HG02610 (cell line): ENCODE results near the gene ZNF618.

ENCODE experiments used
- ATAC-seq: cut with Tn5 transposase; IDR thresholded peaks from one replicate; pipeline ENCODE4 v1.9.1; 2021; ENCODE audit warnings: mild to moderate bottlenecking, moderate library complexity; ENCODE audit not compliant: unreplicated experiment

Gene ZNF618

DNA sequence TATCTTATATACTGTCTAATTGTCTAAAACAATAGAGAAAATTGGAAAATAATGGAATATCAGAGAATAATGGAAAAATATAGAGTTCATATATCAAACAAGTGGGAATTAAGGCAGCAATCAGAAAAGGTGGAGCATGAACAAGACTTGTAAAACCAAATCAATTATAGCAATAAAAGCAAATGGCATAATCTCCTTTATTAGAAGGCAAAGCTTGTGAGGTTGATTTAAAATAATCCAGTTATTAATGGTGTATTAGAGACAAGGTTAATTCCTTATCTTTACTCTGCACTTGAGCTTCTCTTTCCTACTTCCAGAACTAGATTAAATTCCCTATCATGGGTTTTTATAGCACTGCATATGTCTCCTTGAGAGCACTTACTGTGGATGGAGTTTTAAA is 137.9 kb downstream of the ZNF618 start:
- no peak for ATAC-seq

DNA sequence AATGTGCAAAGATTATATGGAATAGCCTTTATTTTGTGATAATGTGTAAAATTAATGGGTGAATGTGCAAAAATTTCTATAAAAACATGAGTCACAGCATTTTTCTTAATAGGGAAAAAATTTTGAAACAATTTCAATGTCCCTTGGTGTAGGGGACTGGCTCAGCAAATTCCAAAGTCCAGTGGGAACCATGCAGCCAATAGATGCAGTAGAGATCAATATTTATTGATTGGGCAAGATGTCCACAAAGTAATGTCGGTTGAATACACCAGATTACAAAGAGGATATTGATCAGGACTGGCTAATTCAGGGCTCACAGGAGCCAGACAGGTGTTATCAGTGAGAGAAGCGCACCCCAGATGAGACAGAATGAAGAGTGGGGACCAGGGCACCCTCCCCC is 139.5 kb downstream of the ZNF618 start:
- ATAC-seq = no peak

DNA sequence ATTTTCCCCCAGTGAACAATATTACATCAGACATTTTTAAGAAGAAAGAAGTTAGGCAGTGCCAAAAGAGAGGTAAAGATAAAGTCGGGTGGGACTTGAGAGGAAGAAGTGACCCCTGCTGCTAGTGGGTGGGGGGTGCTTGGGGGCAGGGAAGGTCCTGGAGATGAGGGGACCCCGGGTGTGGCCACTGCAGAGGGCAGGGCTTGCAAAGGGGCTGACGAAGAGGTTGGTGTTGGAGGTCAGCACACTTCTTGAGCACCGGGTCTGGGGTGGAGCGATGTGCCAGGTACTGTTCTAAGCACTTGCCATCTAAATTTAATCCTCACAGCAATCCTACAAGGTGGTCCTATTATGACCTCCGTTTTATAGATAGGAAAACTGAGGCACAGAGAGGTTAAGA is 140.0 kb downstream of the ZNF618 start:
- ATAC-seq = no peak

DNA sequence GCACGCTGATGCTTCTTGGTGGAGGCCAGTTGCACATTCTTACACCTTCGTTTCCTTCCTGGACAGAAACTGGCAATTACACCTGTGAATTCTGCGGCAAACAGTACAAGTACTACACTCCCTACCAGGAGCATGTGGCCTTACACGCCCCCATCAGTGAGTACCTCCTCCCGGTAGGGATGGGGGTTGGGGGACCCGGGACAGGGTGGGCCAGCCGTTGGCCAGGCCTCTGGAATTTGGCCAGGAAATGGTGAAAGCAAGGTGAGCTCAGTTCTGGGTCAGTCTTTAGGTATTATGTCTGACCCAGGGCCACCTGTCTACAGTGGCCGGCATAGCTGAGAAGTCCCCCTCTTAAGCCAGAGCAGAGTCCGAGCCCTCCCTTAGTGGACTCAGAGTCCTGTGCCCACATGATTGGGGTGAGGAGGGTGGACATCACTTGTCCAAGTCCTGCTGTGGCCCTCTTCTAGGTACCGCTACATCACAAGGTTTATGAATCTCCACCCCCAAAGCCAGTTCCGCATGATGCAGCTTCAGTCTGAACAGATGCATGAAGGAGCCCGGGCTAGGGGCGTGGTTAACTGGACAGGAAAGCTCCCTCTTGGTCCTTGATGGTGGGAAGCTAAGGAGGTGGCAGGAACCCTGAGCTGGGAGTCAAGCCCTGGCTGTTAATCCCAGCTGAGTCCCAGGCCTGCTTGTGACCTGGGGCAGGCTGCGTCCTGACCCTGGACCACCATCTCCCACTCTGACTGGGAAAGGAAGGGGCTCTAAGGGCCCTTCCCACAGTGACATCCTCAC is 140.7 kb downstream of the ZNF618 start:
- no peak for ATAC-seq

DNA sequence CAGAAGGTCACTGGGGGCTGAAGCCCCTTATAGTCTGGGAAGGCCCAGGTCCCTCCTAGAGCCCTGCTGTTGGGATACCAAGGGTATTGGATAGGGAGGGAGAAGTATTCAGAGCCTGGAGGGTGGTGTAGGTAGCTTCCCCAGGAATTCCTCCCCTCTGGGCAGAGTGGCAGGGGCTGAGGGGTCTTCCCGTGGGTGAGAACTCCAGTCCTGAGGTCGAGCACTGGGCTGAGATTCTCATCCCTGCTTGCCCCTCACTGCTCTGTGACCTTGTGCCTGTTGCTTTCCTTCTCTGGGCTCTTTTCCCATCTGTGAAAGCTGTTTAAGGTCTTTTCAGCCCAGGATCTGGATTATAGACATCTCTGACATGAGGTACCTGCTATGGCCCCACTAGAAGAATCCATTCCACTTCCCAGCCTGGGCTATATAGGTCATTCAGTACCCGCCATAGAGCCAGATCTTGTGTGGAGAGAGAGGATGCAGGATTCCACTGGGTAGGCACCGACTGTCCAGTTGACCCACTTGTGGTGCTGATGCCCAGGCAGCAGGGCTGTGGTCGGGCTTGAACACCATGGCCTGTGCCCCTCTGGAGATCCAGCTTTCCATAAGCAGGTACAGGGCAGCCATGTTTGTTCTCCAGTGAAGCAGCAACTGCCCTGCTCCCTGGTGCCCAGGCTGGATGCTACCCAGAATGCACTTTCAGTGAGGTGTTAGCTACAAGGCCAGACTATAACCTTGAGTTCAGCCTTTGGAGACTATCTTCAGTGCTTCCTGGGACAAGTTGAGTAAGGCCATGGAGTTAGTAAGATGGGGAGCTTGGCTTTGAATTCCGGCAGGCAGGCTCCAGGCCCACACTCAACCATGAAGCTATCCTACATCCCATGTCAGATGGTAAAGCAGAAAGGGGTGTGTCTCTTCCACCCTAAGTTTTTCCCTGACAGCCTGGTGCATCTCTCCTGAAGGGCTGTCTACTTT is 141.9 kb downstream of the ZNF618 start:
- no peak for ATAC-seq

DNA sequence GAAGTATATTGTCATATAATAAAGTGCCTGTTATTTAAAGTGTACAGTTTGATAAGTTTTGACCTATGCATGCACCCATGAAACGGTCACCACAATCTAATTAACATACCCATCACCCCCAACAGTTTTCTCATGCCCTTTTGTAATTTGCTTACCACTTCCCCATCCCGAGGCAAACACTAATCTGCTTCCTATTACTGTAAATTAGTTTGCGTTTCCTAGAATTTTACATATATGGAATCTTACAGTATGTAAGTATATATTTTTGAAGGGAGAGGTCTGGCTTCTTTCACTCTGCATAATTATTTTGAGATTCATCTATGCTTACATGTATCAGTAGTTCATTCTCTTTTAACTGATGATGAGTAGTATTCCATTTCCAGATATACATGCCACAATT is 145.5 kb downstream of the ZNF618 start:
- no peak for ATAC-seq

DNA sequence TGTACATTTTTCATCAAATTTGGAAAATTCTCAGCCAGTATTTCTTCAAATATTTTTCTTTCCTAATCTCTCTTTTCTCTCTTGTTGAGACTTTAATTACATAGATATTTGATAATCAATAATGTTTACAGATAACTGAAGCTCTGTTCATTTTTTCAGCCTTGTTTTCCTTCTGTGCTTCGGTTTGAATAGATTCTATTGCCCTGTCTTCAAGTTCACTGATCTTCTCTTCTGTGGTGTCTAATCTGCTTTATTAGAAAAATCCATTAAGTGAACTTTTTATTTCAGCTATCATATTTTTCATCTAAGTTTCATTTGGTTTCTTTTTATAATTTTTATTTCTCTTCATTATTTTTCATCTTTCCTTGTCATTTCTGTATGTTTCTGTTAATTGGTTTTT is 147.9 kb downstream of the ZNF618 start:
- no peak for ATAC-seq

DNA sequence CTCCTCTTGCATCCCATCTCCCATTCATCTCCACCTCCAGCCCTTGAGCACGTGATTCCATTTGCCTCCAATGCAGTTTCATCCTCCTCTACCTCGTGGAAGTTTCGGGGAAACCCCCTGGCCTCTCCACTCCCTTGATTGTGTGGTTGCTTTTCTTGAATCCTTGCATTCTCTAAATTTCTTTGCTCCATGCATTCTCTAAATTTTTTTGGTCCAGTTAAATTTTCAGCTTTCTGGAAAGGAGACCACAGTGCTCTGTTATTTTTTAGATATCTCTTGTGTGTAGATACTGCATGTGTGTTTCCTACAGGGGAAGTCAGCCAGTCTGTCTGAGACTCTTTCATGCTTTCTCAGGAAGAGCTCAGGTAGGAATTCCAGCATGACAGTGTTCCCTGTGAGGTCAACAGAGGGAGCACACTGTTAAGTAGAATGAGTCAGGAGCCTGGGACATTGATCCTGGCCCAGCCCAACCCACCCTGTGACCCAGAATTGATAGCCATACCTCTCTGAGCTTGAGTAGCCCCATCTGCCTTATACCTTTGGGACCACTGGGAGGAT is 149.2 kb downstream of the ZNF618 start:
- ATAC-seq = no peak

DNA sequence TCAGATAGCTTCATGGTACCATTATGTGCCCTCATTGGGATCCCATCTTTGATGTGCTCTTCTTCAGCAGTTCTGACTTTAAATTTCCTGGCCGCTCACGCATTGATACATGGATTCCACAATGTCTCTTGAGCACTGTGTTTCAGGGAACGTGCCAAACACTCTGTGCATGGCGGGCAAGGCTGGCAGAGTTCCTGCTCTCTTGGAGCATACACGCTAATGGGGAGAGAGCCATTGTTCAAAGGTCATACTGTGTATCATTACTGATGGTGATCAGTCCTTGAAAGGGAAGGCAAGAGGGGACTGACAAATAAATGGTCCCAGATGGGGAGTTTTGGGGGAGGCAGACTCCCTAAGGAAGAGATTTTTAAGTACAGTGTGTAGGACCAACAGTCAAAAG is 149.7 kb downstream of the ZNF618 start:
- no peak for ATAC-seq

DNA sequence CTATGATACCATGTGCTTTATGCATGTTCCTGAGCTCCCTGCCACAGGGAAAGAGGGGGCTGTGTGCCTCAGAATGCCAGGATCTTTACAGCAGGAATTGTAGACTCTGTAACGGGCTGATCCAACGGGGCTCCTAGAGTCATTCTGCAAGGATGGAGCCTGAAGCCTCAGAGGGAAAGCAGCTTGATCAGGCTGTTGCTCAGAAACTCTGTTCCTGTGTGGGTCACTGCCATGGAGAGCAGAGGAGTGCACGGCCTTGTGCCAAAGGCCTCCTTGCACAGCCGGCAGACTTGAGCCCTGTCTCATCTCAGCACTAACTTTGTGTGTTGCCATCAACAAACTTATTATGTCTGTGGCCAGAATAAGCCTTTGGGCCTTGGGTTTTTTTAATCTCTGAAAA is 150.2 kb downstream of the ZNF618 start:
- ATAC-seq = no peak

DNA sequence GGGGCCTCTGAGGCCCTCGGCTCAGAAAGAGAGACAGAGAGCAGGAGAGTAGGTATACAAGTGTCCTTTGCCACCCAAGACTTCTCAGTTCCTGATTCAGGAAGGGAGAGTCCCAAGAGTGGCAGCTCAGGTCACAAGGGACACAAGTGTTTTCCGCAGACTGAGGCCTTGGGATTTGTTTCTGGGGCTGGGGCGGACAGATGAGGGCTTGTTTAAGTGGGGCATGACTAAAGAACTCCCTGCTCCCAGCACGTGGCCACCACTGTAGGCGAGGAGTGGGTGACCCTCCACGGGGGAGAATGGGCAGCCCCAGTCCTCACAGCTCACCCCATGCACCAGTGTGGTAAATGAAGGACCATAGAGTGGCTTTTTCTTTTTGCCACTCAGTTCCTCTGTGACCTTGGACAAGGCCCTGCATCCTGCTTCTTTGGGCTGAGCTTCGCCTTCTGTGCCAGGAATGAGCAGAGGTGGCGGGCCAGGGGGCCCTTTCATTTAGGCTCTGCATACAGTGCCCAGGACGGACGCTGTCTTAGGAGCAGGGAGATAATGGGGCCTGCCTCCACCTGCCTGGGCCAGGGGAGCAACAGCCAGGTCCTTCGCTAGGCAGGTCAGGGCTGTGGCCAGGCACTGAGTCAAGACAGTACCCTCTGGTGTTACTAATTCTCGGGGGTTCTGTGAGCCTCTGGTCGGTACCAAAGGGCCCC is 151.2 kb downstream of the ZNF618 start:
- ATAC-seq = no peak

DNA sequence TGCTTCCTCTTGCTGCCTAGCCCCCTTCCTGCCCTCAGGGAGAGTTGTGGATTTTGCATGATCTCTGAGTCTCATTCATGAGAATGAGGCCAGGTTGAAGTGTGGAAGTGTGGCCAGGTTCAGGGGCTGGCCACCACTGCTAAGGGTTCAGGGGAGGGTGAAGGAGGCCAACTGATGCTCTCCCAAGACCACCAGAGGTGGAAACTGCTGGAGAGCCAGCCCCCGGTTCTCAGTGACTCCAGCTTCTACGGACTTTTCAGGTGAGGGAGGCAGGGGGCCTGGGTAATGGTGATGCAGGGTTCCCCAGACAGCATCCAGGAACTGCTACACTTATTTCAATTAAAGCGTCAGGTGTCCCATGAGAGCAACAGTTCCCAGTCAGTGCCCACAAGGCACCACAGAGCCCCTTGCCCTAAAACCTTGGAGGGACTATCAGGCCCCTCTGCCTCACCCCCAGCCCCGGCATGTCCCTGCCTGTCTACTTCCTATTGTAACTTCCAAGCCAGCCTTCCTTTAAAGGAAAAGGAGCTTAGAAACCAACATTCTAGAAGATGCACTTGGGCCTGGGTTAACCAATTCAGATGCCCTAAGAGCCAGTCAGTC is 151.9 kb downstream of the ZNF618 start:
- no peak for ATAC-seq

DNA sequence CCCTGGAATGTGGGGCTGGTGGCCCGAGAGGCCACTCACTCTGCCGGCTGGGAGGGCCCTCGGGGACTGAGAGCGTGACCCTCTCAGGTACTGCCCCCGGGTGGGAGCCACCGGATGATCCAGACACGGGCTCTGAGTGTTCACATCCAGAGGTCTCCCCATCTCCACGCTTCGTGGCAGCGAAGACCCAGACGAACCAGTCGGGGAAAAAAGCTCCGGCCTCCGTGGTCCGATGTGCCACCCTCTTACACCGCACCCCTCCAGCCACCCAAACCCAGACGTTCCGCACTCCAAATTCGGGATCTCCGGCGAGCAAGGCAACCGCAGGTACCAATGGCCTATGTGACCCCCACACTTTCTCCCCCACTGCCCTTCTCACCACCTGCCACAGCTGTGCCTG is 152.5 kb downstream of the ZNF618 start:
- ATAC-seq = no peak

DNA sequence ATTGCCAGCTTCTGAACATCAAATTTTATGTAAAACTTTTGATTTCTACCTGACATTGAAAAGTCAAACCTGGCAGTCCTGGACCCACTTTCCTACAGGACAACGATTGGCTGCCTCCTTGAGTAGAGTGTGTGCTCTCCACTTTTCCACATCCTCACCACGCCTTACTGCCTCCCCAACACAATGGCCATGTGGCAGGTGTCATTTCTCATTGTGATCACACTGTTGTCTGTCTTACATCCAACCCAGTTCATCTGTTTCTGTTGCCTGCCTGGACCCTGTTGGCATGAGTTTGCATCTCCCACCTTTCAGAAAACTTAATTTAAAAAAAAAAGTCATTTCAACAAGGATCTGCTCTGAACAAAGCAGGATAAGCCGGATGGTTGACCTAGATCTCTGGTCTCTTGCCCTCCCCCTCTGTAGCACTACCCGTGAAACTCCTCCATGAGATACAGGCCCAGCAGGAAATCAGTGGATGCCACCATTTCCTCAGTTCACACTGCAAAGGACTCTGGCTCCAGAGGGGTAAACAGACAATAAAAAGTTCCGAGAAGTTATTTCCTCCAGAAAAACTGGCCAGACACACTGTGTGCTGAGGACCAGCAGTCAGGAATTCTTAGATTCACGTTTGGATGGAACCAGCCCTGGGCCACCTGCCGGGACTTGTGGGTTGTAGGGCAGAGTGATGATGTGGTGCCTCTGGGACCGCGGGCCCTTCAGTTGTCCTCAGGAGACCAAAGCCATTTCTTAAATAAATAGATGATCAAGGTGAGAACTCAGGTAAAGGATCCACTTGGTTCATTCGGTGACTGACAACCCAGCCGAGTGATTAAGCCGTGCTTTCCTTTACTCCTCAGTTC is 153.4 kb downstream of the ZNF618 start:
- ATAC-seq = no peak

DNA sequence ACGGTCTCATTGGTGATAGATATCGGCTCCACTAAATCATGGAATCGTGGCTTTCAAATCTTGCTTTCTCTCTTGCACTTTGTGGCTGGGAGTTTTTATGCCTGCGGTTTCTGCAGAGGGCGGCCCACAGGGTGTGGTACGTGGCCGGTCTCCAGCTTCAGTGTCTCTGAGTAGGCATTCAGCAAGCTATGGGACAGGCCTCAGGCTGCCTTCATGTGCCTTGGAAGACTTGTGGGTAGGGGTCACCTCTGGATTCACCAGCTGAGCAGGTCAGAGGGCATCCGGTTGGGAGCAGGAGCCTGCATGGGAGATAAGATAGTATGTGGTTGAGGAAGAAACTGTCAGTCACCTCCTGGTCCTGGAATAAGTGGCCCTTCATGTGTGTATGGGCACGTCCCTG is 154.3 kb downstream of the ZNF618 start:
- ATAC-seq = no peak

DNA sequence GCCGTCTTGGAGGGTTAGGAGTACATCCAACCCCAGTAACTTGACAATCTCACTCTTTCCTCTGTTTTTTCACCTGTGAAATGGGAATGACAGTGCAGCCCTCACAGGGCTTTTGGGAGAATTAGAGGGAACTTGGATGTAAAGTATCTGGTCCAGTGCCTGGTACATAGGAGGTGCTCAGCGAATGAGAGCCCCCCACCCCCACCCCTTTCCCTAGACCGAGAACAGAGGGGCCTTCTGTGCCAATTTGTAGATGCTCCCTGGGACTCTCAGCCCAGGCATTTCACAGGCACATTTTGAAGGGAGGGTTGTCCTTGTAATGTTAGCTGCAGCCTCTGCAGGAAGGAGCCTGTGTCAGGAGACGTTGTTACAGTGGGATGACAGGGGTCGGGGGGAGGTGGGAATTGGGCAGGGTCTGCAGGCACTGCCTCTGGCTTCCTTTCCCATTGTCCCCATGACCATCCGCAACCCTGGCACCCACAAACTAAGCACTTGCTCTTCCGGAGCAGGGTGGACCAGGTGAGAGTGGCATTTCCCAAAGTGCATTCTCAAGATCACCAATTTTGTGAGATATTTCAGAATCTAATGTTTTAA is 155.0 kb downstream of the ZNF618 start:
- ATAC-seq = no peak

DNA sequence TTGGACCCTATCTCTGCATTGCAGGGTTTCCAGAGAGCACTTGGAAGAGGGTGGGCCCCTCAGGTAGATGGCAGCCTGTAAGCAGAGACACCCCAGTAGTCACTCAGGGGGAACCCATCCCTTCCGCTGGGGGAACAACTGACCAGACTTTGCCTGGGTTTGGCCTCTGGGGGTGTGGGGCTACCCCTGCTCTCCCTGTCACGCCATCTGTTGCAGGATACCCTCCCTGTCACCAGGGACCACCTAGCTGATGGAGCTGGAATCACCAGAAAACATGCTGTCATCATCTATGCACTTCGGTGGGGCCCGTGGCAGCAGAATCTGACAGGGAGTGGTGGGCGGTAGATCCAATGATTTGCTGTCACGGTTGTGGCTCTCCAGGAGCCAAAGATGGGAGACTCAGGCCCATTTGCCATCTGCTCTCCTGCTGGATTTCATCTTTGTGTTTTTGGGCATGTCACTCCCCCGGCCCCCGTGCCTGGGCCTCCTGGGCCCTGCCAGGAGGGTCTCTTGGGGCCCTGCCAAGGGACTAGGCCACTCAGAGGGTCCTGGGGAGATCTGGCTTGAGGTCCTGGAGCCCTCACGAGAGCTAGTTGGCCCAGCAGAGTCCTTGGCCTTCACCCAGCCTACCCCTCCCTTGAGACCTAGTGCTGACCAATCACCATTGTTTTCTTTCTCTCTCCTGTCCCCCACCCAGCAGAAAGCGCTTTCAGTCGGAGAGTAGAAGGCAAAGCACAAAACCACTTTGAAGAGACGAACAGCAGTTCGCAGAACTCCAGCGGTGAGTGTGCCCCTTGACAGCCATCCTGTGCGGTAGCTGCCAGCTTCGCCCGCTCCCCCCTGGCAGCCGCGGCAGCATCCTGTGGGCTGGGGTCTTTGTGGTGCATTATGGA is 156.1 kb downstream of the ZNF618 start:
- ATAC-seq = no peak

DNA sequence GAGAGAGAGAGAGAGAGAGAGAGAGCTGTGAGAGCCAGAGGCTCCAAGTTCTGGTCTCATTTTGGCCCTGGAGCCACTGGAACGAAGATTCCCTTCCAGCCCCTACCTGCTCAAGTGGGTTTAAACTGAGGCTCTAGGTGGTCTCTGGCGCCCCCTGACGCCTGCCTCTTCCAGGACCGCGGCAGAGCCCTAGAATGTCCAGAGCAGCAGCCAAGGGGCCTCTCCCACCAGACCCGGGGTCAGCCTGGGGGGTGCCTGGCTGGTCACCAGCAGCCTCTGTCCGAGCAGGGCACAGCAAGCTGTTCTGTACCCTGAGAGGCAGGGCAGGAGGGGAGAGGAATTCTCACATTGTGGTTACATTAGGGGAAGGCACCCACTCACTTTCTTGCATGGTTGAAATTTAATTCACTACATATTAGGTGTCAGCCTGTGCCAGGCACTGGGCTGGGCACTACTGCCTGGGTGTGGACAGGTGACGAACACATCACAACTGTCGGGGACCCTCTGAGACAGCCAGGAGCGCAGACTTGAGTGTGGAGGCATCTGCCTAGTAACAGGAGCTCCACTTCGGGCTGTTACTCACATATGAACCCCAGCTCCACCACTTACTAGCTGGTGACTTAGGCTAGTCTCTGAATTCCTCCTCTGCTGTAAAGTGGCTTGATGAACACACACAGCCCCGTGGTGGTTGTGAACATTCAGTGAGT is 157.4 kb downstream of the ZNF618 start:
- no peak for ATAC-seq
